ENCODE data around the gene HIRIP3. TPM values are rescaled to one million over a fixed set of nuclear protein-coding genes. Genes with fewer than 3 reads are reported as not detected.
A peak's percentile ranks its signal among the peaks of the same experiment; 100 is the strongest.

HIRIP3 gene
- total and polyA plus RNA-seq, 2 of the 13 experiments (the other 11 are each of a cell fraction or from before 2014, with no cell fraction given) = 12.6 to 17.2 TPM

DNA sequence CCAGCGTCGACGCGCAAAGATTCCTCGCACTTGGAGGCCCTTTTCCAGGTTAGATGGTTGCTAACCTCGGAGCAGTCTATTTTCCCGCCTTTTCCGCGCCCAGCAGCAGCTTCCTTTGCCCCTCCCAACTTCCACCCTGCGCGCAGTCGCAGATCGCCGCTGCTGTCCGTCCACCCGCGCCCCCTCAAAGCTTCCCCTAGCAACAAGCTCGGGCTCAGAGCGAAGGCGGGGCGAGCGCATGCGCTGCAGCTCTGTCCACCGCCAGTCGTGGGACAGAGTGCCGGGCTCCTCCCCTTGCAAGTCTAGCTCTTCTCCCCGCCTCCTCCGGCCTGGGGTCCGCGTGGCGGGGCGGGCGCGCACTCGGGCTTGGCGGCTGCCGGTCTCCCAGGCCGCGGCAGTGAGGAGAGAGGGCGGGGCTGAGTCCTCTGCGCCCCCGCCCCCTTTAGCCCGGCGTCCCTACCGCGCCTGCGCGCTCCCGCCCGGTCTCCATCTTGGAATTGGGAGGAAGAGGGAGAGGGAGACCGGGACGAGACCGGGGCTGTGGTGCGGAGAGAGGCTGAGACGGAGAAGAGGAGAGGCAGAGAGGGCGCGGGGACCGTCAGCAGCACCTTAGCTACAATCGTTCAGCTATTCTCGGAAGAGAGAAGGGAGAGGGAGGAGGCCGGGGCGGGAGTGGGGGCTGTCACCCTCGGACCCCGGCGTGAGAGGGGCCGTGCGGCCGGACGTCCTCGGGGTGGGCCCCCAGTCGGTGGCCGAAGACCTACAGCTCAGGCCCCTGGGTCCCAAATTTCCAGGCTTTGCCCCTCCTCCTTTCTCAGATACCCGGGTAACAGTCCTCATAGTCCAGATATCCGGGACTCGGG is 21.8 kb downstream of the HIRIP3 start, which contains the start of gene TAOK2 (continued):
- peak; percentile 99 for TF ChIP-seq POGK (CRISPR knock-in tag; conservative IDR thresholded peaks at IDR 0.05)
- no peak; the same call in 1 of the 2 replicates for TF ChIP-seq ZNF232 (CRISPR knock-in tag; IDR thresholded peaks at IDR 0.05; ENCODE audit: borderline replicate concordance)
- peak; percentile 45 for TF ChIP-seq ARHGAP35 (CRISPR knock-in tag; IDR thresholded peaks at IDR 0.05; ENCODE audit: borderline replicate concordance)
- no peak for TF ChIP-seq ZNF468 (CRISPR knock-in tag; IDR thresholded peaks at IDR 0.05)
- TF ChIP-seq TOPORS (CRISPR knock-in tag; IDR thresholded peaks at IDR 0.05) = peak; percentile 84
- TF ChIP-seq NFYB (CRISPR knock-in tag; IDR thresholded peaks at IDR 0.05) = peak; percentile 67
- TF ChIP-seq ELF4 (CRISPR knock-in tag; IDR thresholded peaks at IDR 0.05; ENCODE audit: borderline replicate concordance) = peak; percentile 38; the same call in 1 of the 2 replicates
- no peak for TF ChIP-seq NPAS2 (CRISPR knock-in tag; IDR thresholded peaks at IDR 0.05; ENCODE audit: borderline replicate concordance)
- peak; percentile 69 for TF ChIP-seq ZNF761 (CRISPR knock-in tag; conservative IDR thresholded peaks at IDR 0.05)
- TF ChIP-seq ZNF550 (CRISPR knock-in tag; IDR thresholded peaks at IDR 0.05; ENCODE audit: borderline replicate concordance) = no peak; the same call in 1 of the 2 replicates
- TF ChIP-seq, protein P1, sequence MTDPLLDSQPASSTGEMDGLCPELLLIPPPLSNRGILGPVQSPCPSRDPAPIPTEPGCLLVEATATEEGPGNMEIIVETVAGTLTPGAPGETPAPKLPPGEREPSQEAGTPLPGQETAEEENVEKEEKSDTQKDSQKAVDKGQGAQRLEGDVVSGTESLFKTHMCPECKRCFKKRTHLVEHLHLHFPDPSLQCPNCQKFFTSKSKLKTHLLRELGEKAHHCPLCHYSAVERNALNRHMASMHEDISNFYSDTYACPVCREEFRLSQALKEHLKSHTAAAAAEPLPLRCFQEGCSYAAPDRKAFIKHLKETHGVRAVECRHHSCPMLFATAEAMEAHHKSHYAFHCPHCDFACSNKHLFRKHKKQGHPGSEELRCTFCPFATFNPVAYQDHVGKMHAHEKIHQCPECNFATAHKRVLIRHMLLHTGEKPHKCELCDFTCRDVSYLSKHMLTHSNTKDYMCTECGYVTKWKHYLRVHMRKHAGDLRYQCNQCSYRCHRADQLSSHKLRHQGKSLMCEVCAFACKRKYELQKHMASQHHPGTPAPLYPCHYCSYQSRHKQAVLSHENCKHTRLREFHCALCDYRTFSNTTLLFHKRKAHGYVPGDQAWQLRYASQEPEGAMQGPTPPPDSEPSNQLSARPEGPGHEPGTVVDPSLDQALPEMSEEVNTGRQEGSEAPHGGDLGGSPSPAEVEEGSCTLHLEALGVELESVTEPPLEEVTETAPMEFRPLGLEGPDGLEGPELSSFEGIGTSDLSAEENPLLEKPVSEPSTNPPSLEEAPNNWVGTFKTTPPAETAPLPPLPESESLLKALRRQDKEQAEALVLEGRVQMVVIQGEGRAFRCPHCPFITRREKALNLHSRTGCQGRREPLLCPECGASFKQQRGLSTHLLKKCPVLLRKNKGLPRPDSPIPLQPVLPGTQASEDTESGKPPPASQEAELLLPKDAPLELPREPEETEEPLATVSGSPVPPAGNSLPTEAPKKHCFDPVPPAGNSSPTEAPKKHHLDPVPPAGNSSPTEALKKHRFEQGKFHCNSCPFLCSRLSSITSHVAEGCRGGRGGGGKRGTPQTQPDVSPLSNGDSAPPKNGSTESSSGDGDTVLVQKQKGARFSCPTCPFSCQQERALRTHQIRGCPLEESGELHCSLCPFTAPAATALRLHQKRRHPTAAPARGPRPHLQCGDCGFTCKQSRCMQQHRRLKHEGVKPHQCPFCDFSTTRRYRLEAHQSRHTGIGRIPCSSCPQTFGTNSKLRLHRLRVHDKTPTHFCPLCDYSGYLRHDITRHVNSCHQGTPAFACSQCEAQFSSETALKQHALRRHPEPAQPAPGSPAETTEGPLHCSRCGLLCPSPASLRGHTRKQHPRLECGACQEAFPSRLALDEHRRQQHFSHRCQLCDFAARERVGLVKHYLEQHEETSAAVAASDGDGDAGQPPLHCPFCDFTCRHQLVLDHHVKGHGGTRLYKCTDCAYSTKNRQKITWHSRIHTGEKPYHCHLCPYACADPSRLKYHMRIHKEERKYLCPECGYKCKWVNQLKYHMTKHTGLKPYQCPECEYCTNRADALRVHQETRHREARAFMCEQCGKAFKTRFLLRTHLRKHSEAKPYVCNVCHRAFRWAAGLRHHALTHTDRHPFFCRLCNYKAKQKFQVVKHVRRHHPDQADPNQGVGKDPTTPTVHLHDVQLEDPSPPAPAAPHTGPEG (CRISPR knock-in tag; IDR thresholded peaks at IDR 0.05) = peak; percentile 80
- no peak; the same call in 1 of the 2 replicates for TF ChIP-seq ZNF138 (CRISPR knock-in tag; IDR thresholded peaks at IDR 0.05; ENCODE audit: low read depth)
- TF ChIP-seq NCOR1 (IDR thresholded peaks at IDR 0.05; ENCODE audit: borderline replicate concordance, low read length) = no peak
- peak; percentile 72; the same call in 1 of the 2 replicates for TF ChIP-seq ZBTB4 (CRISPR knock-in tag; IDR thresholded peaks at IDR 0.05; ENCODE audit: borderline replicate concordance)
- peak; percentile 53; the same call in 1 of the 2 replicates for TF ChIP-seq PITX1 (CRISPR knock-in tag; IDR thresholded peaks at IDR 0.05)

Data from HepG2 (cell line).